Measurements from ENCODE around the gene DHDH.
A peak's percentile ranks its signal among the peaks of the same experiment; 100 is the strongest.
"Not testable (repeated sequence)": the region's sequence is repeated elsewhere in the genome, so short reads cannot be mapped to it uniquely, and the experiment has no call there.

The DHDH gene

GRCh38 chr19:48906324-48906723 is 27.2 kb upstream of the DHDH start:
- no peaks in the 10 kb centered on the region for H3K9me3 ChIP-seq (ENCODE audit: control insufficient read depth, insufficient read depth, low read length)
- no peak overlapping the region for H3K4me3 ChIP-seq (ENCODE audit: low read length)
- peaks cover 51% of the 10 kb centered on the region for H3K36me3 ChIP-seq (ENCODE audit: control insufficient read depth, low read length)
- H3K79me2 ChIP-seq (ENCODE audit: control insufficient read depth, low read length): peaks cover 18% of the 10 kb centered on the region
- 0 out of 2 replicates have a peak, but pooled peaks cover 7% of the 10 kb centered on the region for H3F3A ChIP-seq (ENCODE audit: control insufficient read depth, insufficient read depth)
- no peak overlapping the region for H3K4me2 ChIP-seq (ENCODE audit: low read length)
- no peaks in the 10 kb centered on the region for H3K27me3 ChIP-seq (ENCODE audit: control insufficient read depth, low read length)
- peaks cover 40% of the 10 kb centered on the region for H3K4me1 ChIP-seq (ENCODE audit: control insufficient read depth, low read length)
- no peaks in the 10 kb centered on the region for H4K20me1 ChIP-seq (ENCODE audit: control insufficient read depth, insufficient read depth, low read depth, low read length)
- no peaks in the 10 kb centered on the region for H3K9me2 ChIP-seq (replicated peaks; ENCODE audit: control insufficient read depth, low read length)
- no peak overlapping the region for H3K27ac ChIP-seq (ENCODE audit: low read depth, low read length)
- no peak for TF ChIP-seq CTCF (IDR thresholded peaks at IDR 0.05; ENCODE audit: low read depth, low read length, poor library complexity, severe bottlenecking)
- TF ChIP-seq EZH2phosphoT487 (IDR thresholded peaks at IDR 0.05; ENCODE audit: borderline replicate concordance, low read length): no peak

DNA sequence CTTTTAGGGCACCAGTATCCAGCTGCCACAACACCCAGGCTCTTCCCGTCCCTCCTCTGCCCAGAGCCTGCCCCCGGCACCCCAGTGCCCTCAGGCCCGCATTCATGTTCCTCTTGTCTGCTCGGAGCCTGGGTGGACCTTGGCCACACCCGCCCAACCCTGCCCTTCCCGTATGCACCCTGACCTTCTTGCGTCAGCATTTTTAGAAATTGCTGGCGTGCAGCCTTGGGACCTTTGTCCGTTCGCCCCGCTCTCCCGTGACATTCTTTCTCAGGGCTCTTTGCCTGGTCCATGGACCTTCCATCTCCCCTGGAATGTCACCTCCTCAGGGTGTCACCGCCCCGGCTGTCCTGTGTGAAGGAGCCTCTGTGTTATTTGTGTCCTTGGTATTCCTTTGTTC is 25.8 kb upstream of the DHDH start:
- Histone ChIP-seq H3K36me3 (ENCODE audit: control insufficient read depth, low read length) (peaks cover 57% of the 10 kb centered on the region), H3K4me3 (ENCODE audit: low read length) (no peak overlapping the region), H3K9me2 (replicated peaks; ENCODE audit: control insufficient read depth, low read length) (no peaks in the 10 kb centered on the region), H3K79me2 (ENCODE audit: control insufficient read depth, low read length) (peaks cover 7% of the 10 kb centered on the region), H3K9me3 (ENCODE audit: control insufficient read depth, insufficient read depth, low read length) (no peaks in the 10 kb centered on the region), H3K27ac (ENCODE audit: low read depth, low read length) (no peak overlapping the region), H3F3A (ENCODE audit: control insufficient read depth, insufficient read depth) (0 out of 2 replicates have a peak, but pooled peaks cover 7% of the 10 kb centered on the region), H3K4me2 (ENCODE audit: low read length) (no peak overlapping the region), H3K4me1 (ENCODE audit: control insufficient read depth, low read length) (peaks cover 42% of the 10 kb centered on the region), H3K27me3 (ENCODE audit: control insufficient read depth, low read length) (no peaks in the 10 kb centered on the region), H4K20me1 (ENCODE audit: control insufficient read depth, insufficient read depth, low read depth, low read length) (no peaks in the 10 kb centered on the region)
- TF ChIP-seq EZH2phosphoT487 (IDR thresholded peaks at IDR 0.05; ENCODE audit: borderline replicate concordance, low read length) (no peak), CTCF (IDR thresholded peaks at IDR 0.05; ENCODE audit: low read depth, low read length, poor library complexity, severe bottlenecking) (no peak)

DNA sequence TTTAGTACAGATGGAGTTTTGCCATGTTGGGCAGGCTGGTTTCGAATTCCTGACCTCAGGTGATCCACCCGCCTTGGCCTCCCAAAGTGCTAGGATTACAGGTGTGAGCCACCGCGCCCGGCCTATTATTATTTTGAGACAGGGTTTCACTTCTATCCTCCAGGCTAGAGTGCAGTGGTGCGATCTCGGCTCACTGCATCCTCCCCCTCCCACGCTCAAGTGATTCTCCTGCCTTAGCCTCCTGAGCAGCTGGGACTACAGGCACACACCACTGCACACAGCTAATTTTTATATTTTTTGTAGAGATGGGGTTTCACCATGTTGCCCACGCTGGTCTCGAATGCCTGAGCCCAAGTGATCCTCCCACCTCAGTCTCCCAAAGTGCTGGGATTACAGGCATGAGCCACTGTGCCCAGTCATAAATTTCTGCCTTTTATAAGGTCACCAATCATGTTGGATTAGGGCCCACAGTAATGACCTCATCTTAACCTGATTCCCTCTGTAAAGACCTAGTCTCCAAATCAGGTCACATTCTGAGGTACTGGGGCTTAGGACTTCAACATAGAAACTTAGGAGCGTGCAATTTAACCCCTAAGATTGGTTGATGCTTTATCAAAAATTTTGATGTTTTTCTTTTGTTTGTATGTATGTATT is 23.9 kb upstream of the DHDH start:
- H3F3A ChIP-seq (ENCODE audit: control insufficient read depth, insufficient read depth); H3K9me2 ChIP-seq (replicated peaks; ENCODE audit: control insufficient read depth, low read length); H3K79me2 ChIP-seq (ENCODE audit: control insufficient read depth, low read length); H4K20me1 ChIP-seq (ENCODE audit: control insufficient read depth, insufficient read depth, low read depth, low read length); H3K9me3 ChIP-seq (ENCODE audit: control insufficient read depth, insufficient read depth, low read length); H3K27me3 ChIP-seq (ENCODE audit: control insufficient read depth, low read length): not testable (repeated sequence)
- Histone ChIP-seq H3K4me1 (ENCODE audit: control insufficient read depth, low read length) (peaks cover 42% of the 10 kb centered on the region), H3K4me2 (ENCODE audit: low read length) (peak overlapping the region; percentile 67), H3K27ac (ENCODE audit: low read depth, low read length) (peak overlapping the region; percentile 72), H3K4me3 (ENCODE audit: low read length) (peak overlapping the region; percentile 36), H3K36me3 (ENCODE audit: control insufficient read depth, low read length) (peaks cover 69% of the 10 kb centered on the region)

- H4K20me1 ChIP-seq (ENCODE audit: control insufficient read depth, insufficient read depth, low read depth, low read length): no peaks in the 10 kb centered on the region
- TF ChIP-seq CTCF (IDR thresholded peaks at IDR 0.05; ENCODE audit: low read depth, low read length, poor library complexity, severe bottlenecking) (no peak), EZH2phosphoT487 (IDR thresholded peaks at IDR 0.05; ENCODE audit: borderline replicate concordance, low read length) (no peak)
- H3K79me2 ChIP-seq (ENCODE audit: control insufficient read depth, low read length): peaks cover 5% of the 10 kb centered on the region
- H3K9me3 ChIP-seq (ENCODE audit: control insufficient read depth, insufficient read depth, low read length): no peaks in the 10 kb centered on the region
- no peaks in the 10 kb centered on the region for H3K27me3 ChIP-seq (ENCODE audit: control insufficient read depth, low read length)
- peaks cover 10% of the 10 kb centered on the region; the same call in 1 of the 2 replicates for H3F3A ChIP-seq (ENCODE audit: control insufficient read depth, insufficient read depth)
- H3K9me2 ChIP-seq (replicated peaks; ENCODE audit: control insufficient read depth, low read length): no peaks in the 10 kb centered on the region
- peaks cover 61% of the 10 kb centered on the region for H3K36me3 ChIP-seq (ENCODE audit: control insufficient read depth, low read length)
- peaks cover 42% of the 10 kb centered on the region for H3K4me1 ChIP-seq (ENCODE audit: control insufficient read depth, low read length)
- H3K27ac ChIP-seq (ENCODE audit: low read depth, low read length): peak overlapping the region; percentile 28
- H3K4me3 ChIP-seq (ENCODE audit: low read length): no peak overlapping the region
- H3K4me2 ChIP-seq (ENCODE audit: low read length): 0 out of 2 replicates have a peak overlapping the region, but pooled peaks have one; percentile 67
Observed at GRCh38 chr19:48910803-48911202, 22.7 kb upstream of the DHDH start.

Data from DOHH2 (cell line).